OCI-LY1 (cell line): ENCODE data around the gene PCK1.

ENCODE experiments used
- H2AFZ ChIP-seq: fragments of 200-600 bp; sonication (generic), shearing (Covaris generic); 2 replicates; pipeline ENCODE4 v1.6.0; 2014; ENCODE audit warnings: antibody characterized with exemption, mild to moderate bottlenecking, low read length
- H3F3A ChIP-seq: fragments of 200-600 bp; sonication (generic), shearing (Covaris generic); 2 replicates; pipeline ENCODE4 v1.6.0; 2014; ENCODE audit warnings: mild to moderate bottlenecking, antibody characterized with exemption, low read length, moderate library complexity; ENCODE audit not compliant: insufficient read depth
- H3K27ac ChIP-seq: fragments of 200-600 bp; sonication (generic); 2 replicates; pipeline ENCODE4 v1.5.1; 2014; ENCODE audit warnings: low read length, mixed run types, mild to moderate bottlenecking, low read depth; ENCODE audit not compliant: poor library complexity, severe bottlenecking
- H3K27me3 ChIP-seq: fragments of 200-600 bp; sonication (generic); 2 replicates; pipeline ENCODE4 v1.6.0; 2014; ENCODE audit warnings: antibody characterized with exemption, mild to moderate bottlenecking, low read length, moderate library complexity; ENCODE audit not compliant: insufficient read depth
- H3K36me3 ChIP-seq: fragments of 200-600 bp; sonication (generic); 2 replicates; pipeline ENCODE4 v1.6.1; 2014; ENCODE audit warnings: mild to moderate bottlenecking, antibody characterized with exemption, low read length, moderate library complexity, mixed read lengths; ENCODE audit not compliant: insufficient read depth
- H3K4me1 ChIP-seq: fragments of 200-600 bp; sonication (generic); 2 replicates; pipeline ENCODE4 v1.5.1; 2014; ENCODE audit warnings: mild to moderate bottlenecking, low read length, moderate library complexity; ENCODE audit not compliant: insufficient read depth, severe bottlenecking
- H3K4me2 ChIP-seq: fragments of 200-600 bp; sonication (generic), shearing (Covaris generic); 2 replicates; pipeline ENCODE4 v1.6.1; 2014; ENCODE audit warnings: low read length
- H3K4me3 ChIP-seq: fragments of 200-600 bp; sonication (generic); 2 replicates; pipeline ENCODE4 v1.5.1; 2014; ENCODE audit warnings: low read length, low read depth, mild to moderate bottlenecking, mixed read lengths; ENCODE audit not compliant: poor library complexity, severe bottlenecking
- H3K79me2 ChIP-seq: fragments of 200-600 bp; shearing (Covaris generic); 2 replicates; pipeline ENCODE4 v1.6.1; 2016; ENCODE audit warnings: mixed run types, low read length, mixed read lengths; ENCODE audit not compliant: insufficient read depth
- H3K9ac ChIP-seq: fragments of 200-600 bp; sonication (generic), shearing (Covaris generic); 2 replicates; pipeline ENCODE4 v1.6.1; 2014; ENCODE audit warnings: mild to moderate bottlenecking, low read length, mixed read lengths
- H3K9me2 ChIP-seq: fragments of 200-600 bp; sonication (generic), shearing (Covaris generic); 2 replicates; pipeline ENCODE4 v1.6.1; 2014; ENCODE audit warnings: low read depth, mild to moderate bottlenecking, low read length, mixed read lengths
- H3K9me3 ChIP-seq: fragments of 200-600 bp; shearing (Covaris generic); 2 replicates; pipeline ENCODE4 v1.6.1; 2014; ENCODE audit warnings: low read length, mixed read lengths
- H4K20me1 ChIP-seq: fragments of 200-600 bp; sonication (generic), shearing (Covaris generic); 2 replicates; pipeline ENCODE4 v1.6.0; 2016; ENCODE audit warnings: mild to moderate bottlenecking, low read length; ENCODE audit not compliant: insufficient read depth
- EZH2 ChIP-seq: fragments of 200-600 bp; sonication (generic), shearing (Covaris generic); IDR thresholded peaks from 2 replicates; pipeline ENCODE4 v1.8.0; 2017; ENCODE audit warnings: borderline replicate concordance, mixed run types, mild to moderate bottlenecking, antibody characterized with exemption, low read length, moderate library complexity, mixed read lengths
- TF ChIP-seq, protein P1 (sequence below): fragments of 200-600 bp; sonication (generic), shearing (Covaris generic); IDR thresholded peaks from 2 replicates; pipeline ENCODE4 v1.5.1; 2017; ENCODE audit warnings: mild to moderate bottlenecking, antibody characterized with exemption, low read length, moderate library complexity, mixed read lengths

The PCK1 gene

DNA sequence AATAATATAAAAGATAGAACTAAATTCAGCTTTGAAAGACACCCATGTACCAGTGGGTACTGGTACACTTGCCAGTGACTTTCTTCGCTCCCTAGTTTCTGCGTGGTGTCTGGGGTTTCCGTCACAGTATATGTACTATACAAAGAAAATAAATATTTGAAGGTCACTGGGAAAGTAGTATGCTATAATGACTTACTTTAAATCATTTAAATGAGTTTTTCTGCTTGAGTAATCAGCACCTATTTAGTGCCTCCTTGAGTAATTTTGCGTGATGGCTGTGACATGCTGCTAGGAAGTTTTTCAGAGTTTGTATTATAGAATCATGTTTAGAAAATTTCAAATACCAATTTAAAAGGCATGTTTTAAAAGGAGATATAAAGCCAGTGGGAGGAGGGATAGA is 32.8 kb upstream of the PCK1 start:
- no peaks in the 10 kb centered on the region; the same call in 1 of the 2 replicates for H3K27me3 ChIP-seq
- H3K27ac ChIP-seq: no peak overlapping the region
- H2AFZ ChIP-seq: no peak overlapping the region
- TF ChIP-seq, protein P1, sequence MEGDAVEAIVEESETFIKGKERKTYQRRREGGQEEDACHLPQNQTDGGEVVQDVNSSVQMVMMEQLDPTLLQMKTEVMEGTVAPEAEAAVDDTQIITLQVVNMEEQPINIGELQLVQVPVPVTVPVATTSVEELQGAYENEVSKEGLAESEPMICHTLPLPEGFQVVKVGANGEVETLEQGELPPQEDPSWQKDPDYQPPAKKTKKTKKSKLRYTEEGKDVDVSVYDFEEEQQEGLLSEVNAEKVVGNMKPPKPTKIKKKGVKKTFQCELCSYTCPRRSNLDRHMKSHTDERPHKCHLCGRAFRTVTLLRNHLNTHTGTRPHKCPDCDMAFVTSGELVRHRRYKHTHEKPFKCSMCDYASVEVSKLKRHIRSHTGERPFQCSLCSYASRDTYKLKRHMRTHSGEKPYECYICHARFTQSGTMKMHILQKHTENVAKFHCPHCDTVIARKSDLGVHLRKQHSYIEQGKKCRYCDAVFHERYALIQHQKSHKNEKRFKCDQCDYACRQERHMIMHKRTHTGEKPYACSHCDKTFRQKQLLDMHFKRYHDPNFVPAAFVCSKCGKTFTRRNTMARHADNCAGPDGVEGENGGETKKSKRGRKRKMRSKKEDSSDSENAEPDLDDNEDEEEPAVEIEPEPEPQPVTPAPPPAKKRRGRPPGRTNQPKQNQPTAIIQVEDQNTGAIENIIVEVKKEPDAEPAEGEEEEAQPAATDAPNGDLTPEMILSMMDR: no peak
- no peak for TF ChIP-seq EZH2
- H3K9ac ChIP-seq: no peak overlapping the region
- no peaks in the 10 kb centered on the region for H3F3A ChIP-seq
- no peaks in the 10 kb centered on the region for H3K9me2 ChIP-seq
- no peaks in the 10 kb centered on the region for H3K36me3 ChIP-seq
- H4K20me1 ChIP-seq: no peaks in the 10 kb centered on the region
- H3K4me2 ChIP-seq: no peak overlapping the region
- no peaks in the 10 kb centered on the region for H3K4me1 ChIP-seq
- no peaks in the 10 kb centered on the region for H3K9me3 ChIP-seq
- H3K79me2 ChIP-seq: no peaks in the 10 kb centered on the region
- H3K4me3 ChIP-seq: no peak overlapping the region

GRCh38 chr20:57529160-57529585 is 31.7 kb upstream of the PCK1 start:
- H2AFZ ChIP-seq: no peak overlapping the region
- no peaks in the 10 kb centered on the region for H3K9me2 ChIP-seq
- H3K4me3 ChIP-seq: no peak overlapping the region

GRCh38 chr20:57529810-57530209 is 31.1 kb upstream of the PCK1 start:
- Histone ChIP-seq H3K4me1 (no peaks in the 10 kb centered on the region), H4K20me1 (no peaks in the 10 kb centered on the region), H3K9me2 (no peaks in the 10 kb centered on the region), H3K27ac (no peak overlapping the region), H3K36me3 (no peaks in the 10 kb centered on the region), H3K27me3 (no peaks in the 10 kb centered on the region; the same call in 1 of the 2 replicates), H3K9ac (no peak overlapping the region), H2AFZ (no peak overlapping the region), H3K79me2 (no peaks in the 10 kb centered on the region), H3K4me3 (no peak overlapping the region), H3F3A (no peaks in the 10 kb centered on the region), H3K4me2 (no peak overlapping the region), H3K9me3 (no peaks in the 10 kb centered on the region)
- no peak for TF ChIP-seq EZH2
- TF ChIP-seq, protein P1: no peak

More at GRCh38 chr20:57529160-57529585, 31.7 kb upstream of the PCK1 start:
- Histone ChIP-seq H4K20me1 (no peaks in the 10 kb centered on the region), H3K27me3 (no peaks in the 10 kb centered on the region; the same call in 1 of the 2 replicates), H3K4me2 (no peak overlapping the region), H3K4me1 (no peaks in the 10 kb centered on the region), H3K27ac (no peak overlapping the region), H3K79me2 (no peaks in the 10 kb centered on the region), H3F3A (no peaks in the 10 kb centered on the region), H3K9ac (no peak overlapping the region), H3K36me3 (no peaks in the 10 kb centered on the region), H3K9me3 (no peaks in the 10 kb centered on the region)
- TF ChIP-seq, protein P1: no peak
- no peak for TF ChIP-seq EZH2
